ENCODE data around the gene C11orf21.

C11orf21 gene

DNA sequence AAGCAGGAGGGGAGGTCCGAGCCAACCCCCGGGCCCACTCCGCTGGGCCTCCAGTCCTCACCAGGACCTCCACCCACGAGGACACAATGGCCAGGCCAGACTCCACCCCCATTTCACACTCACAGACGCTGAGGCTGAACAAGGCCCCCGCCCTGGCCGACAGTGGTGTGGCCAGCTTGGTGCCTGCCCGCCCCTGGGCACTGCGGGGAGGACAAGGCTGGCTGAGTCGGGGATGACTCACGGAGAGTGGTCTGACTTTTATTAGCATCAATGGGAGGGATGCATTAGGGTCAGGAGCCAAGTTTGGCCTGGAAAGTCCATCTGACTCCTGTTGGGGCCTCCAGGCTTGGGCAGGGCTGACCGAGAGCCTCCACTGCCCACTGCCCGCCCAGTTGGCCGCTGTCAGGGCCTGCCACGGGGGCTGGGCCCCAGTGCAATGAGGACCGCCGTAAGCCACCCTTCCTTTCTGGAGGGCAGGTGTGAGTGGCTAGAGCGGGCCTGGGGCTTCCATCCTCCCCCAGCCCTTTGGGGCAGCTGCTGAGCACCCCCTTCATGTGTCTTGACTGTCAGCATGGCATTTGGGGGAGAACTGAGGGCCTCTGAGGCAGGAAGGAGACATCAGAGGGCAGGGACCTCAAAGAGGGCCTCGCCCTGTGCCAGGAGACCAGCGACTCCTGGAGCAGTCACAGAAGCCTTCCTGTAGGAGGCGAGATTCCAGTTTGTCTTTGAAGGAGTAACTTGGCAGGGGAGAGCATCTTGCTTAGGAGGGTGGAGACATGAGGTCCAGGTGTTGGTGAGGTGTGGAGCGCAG, 10.7 kb upstream of the C11orf21 start:
- H3K27ac ChIP-seq (ENCODE audit: low read depth, low read length), result no peak overlapping the region
- no peaks in the 10 kb centered on the region for H4K20me1 ChIP-seq (ENCODE audit: low read depth, low read length)
- H3K27me3 ChIP-seq (ENCODE audit: low read length), result no peaks in the 10 kb centered on the region

DNA sequence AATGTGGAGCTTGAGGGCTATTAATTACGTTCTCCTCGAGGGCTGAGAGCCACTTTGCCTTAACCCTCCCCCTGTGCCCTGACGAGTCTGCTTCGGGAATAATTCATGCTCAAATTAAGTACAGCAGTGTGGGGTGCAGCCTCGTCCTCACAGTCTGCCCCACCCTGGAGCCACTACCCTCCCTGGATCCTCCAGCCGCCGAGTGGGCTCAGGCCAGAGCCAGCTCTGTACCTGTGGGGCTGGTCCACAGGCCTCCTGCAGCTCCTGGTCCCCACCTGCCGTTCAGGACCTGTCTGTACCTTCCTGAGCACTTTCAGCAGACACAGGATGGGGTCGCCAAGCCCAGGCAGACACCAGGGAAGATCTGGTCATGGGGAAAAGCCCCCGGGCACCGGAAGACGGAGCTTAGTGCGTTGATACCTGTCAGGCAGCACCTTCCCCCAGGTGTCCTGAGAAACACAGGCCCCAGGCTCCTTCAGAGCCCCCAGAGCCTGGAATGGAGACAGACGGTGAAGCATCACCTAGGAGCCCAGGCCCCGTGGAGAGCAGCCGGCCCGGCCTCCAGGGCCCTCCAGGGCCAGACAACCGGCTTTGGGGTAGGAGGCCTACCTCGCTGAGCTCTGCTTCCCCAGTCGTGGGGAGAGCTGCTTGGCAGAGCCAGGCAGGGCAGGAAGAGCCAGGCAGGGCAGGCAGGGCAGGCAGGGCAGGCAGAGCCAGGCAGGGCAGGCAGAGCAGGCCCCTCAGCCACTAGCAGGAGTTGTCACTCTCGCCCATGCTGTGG, 9.8 kb upstream of the C11orf21 start:
- H3K9me3 ChIP-seq (ENCODE audit: insufficient read depth, low read length), result no peaks in the 10 kb centered on the region
- TF ChIP-seq EZH2phosphoT487 (conservative IDR thresholded peaks at IDR 0.05; ENCODE audit: low read length) (no peak), CTCF (IDR thresholded peaks at IDR 0.05; ENCODE audit: insufficient read depth, low read length, poor library complexity, severe bottlenecking) (no peak)
- no peaks in the 10 kb centered on the region for H3K79me2 ChIP-seq (ENCODE audit: insufficient read depth, low read length)
- H2AFZ ChIP-seq (ENCODE audit: low read depth, low read length, severe bottlenecking), result no peak overlapping the region
- no peak overlapping the region for H3K4me3 ChIP-seq (ENCODE audit: insufficient read depth, low read length, poor library complexity, severe bottlenecking)
- H3F3A ChIP-seq (ENCODE audit: insufficient read depth), result no peaks in the 10 kb centered on the region
- H3K9me2 ChIP-seq (replicated peaks; ENCODE audit: insufficient read depth, low read length), result no peaks in the 10 kb centered on the region
- H3K9ac ChIP-seq (ENCODE audit: low read length), result no peak overlapping the region
- H3K4me2 ChIP-seq (ENCODE audit: low read depth, low read length, poor library complexity, severe bottlenecking), result no peak overlapping the region
- H4K20me1 ChIP-seq (ENCODE audit: low read depth, low read length), result no peaks in the 10 kb centered on the region
- H3K27ac ChIP-seq (ENCODE audit: low read depth, low read length), result no peak overlapping the region
- H3K36me3 ChIP-seq (ENCODE audit: low read length), result no peaks in the 10 kb centered on the region
- no peaks in the 10 kb centered on the region for H3K27me3 ChIP-seq (ENCODE audit: low read length)

More for the DNA sequence above, 10.7 kb upstream of the C11orf21 start:
- H3K9me2 ChIP-seq (replicated peaks; ENCODE audit: insufficient read depth, low read length), result no peaks in the 10 kb centered on the region
- H3K4me2 ChIP-seq (ENCODE audit: low read depth, low read length, poor library complexity, severe bottlenecking), result no peak overlapping the region
- H3K9me3 ChIP-seq (ENCODE audit: insufficient read depth, low read length), result no peaks in the 10 kb centered on the region
- TF ChIP-seq CTCF (IDR thresholded peaks at IDR 0.05; ENCODE audit: insufficient read depth, low read length, poor library complexity, severe bottlenecking) (no peak), EZH2phosphoT487 (conservative IDR thresholded peaks at IDR 0.05; ENCODE audit: low read length) (no peak)
- no peaks in the 10 kb centered on the region for H3F3A ChIP-seq (ENCODE audit: insufficient read depth)
- no peak overlapping the region for H2AFZ ChIP-seq (ENCODE audit: low read depth, low read length, severe bottlenecking)
- H3K79me2 ChIP-seq (ENCODE audit: insufficient read depth, low read length), result no peaks in the 10 kb centered on the region
- H3K36me3 ChIP-seq (ENCODE audit: low read length), result no peaks in the 10 kb centered on the region
- no peak overlapping the region for H3K9ac ChIP-seq (ENCODE audit: low read length)
- H3K4me3 ChIP-seq (ENCODE audit: insufficient read depth, low read length, poor library complexity, severe bottlenecking), result no peak overlapping the region

DNA sequence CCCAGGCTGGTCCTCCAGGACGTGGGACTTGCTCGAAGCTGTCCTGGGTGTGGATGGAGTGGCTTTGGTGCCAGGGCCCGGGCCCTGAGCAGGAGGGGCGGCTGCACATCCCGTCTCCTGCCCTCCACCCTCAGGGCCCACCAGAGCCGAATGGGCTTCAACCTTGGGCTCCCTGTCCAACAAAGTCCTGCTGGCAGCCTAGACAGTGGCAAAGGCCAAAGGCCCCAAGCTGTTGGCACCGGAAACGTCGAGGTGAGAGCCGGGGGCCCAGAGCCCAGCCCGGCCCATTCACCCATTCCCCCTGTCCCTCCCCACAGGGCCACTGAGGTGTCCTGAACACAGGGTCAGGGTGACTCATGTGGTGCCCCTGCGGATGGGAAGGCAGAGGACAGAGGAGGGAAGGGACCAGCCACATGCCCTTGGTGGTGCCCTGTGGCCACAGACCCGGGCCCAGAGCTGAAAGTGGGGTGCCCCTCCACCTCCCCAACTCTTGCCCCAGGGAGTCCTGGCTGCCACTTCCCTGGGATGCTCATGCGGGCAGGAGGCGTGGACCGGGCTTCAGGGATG, 9.2 kb upstream of the C11orf21 start:
- Histone ChIP-seq H3K9ac (ENCODE audit: low read length) (no peak overlapping the region), H3K27me3 (ENCODE audit: low read length) (no peaks in the 10 kb centered on the region), H3K36me3 (ENCODE audit: low read length) (no peaks in the 10 kb centered on the region), H2AFZ (ENCODE audit: low read depth, low read length, severe bottlenecking) (no peak overlapping the region), H3K9me2 (replicated peaks; ENCODE audit: insufficient read depth, low read length) (no peaks in the 10 kb centered on the region), H3F3A (ENCODE audit: insufficient read depth) (no peaks in the 10 kb centered on the region), H3K27ac (ENCODE audit: low read depth, low read length) (no peak overlapping the region), H3K9me3 (ENCODE audit: insufficient read depth, low read length) (no peaks in the 10 kb centered on the region), H3K4me3 (ENCODE audit: insufficient read depth, low read length, poor library complexity, severe bottlenecking) (no peak overlapping the region), H4K20me1 (ENCODE audit: low read depth, low read length) (no peaks in the 10 kb centered on the region), H3K4me2 (ENCODE audit: low read depth, low read length, poor library complexity, severe bottlenecking) (no peak overlapping the region), H3K79me2 (ENCODE audit: insufficient read depth, low read length) (no peaks in the 10 kb centered on the region)
- no peak for TF ChIP-seq CTCF (IDR thresholded peaks at IDR 0.05; ENCODE audit: insufficient read depth, low read length, poor library complexity, severe bottlenecking)
- TF ChIP-seq EZH2phosphoT487 (conservative IDR thresholded peaks at IDR 0.05; ENCODE audit: low read length), result no peak
